Neuron (in vitro differentiated cells): ENCODE measurements around the gene CACFD1.

Experiments
- H2AFZ ChIP-seq: one replicate; pipeline ENCODE4 v1.6.1; 2013; ENCODE audit warnings: low read depth, mild to moderate bottlenecking, inconsistent platforms, low read length, moderate library complexity
- H3K27me3 ChIP-seq: one replicate; pipeline ENCODE4 v1.6.1; 2013; ENCODE audit warnings: low read length; ENCODE audit not compliant: insufficient read depth
- H3K36me3 ChIP-seq: one replicate; pipeline ENCODE4 v1.6.1; 2013; ENCODE audit warnings: low read length; ENCODE audit not compliant: insufficient read depth
- H3K4me1 ChIP-seq: one replicate; pipeline ENCODE4 v1.6.1; 2013; ENCODE audit warnings: low read length; ENCODE audit not compliant: insufficient read depth
- H3K4me3 ChIP-seq: 2 replicates; pipeline ENCODE4 v1.5.1; 2013; ENCODE audit warnings: mild to moderate bottlenecking, low read length, moderate library complexity
- H3K9me3 ChIP-seq: one replicate; pipeline ENCODE4 v1.6.1; 2013; ENCODE audit warnings: low read length

The CACFD1 gene

GRCh38 chr9:133509179-133510083 lies 49.7 kb downstream of the CACFD1 start:
- Histone ChIP-seq H3K4me3 (no peak overlapping the region), H3K9me3 (no peaks in the 10 kb centered on the region), H3K4me1 (peaks cover 11% of the 10 kb centered on the region), H3K36me3 (no peaks in the 10 kb centered on the region), H2AFZ (no peak overlapping the region), H3K27me3 (peaks cover 16% of the 10 kb centered on the region)

GRCh38 chr9:133510926-133511505 lies 51.2 kb downstream of the CACFD1 start:
- Histone ChIP-seq H3K27me3 (peaks cover 20% of the 10 kb centered on the region), H3K9me3 (no peaks in the 10 kb centered on the region), H3K36me3 (no peaks in the 10 kb centered on the region), H3K4me1 (peaks cover 11% of the 10 kb centered on the region), H2AFZ (no peak overlapping the region), H3K4me3 (no peak overlapping the region)

GRCh38 chr9:133511607-133512006 lies 51.8 kb downstream of the CACFD1 start:
- H3K36me3 ChIP-seq = no peaks in the 10 kb centered on the region
- no peak overlapping the region for H2AFZ ChIP-seq
- no peaks in the 10 kb centered on the region for H3K9me3 ChIP-seq
- no peak overlapping the region for H3K4me3 ChIP-seq
- peaks cover 20% of the 10 kb centered on the region for H3K27me3 ChIP-seq
- H3K4me1 ChIP-seq = peaks cover 11% of the 10 kb centered on the region

- Histone ChIP-seq H3K27me3 (peaks cover 24% of the 10 kb centered on the region), H3K4me1 (peaks cover 11% of the 10 kb centered on the region), H2AFZ (no peak overlapping the region), H3K4me3 (no peak overlapping the region), H3K9me3 (no peaks in the 10 kb centered on the region), H3K36me3 (no peaks in the 10 kb centered on the region)
These were observed 52.8 kb downstream of the CACFD1 start for GRCh38 chr9:133512253-133513213.

- Histone ChIP-seq H3K36me3 (no peaks in the 10 kb centered on the region), H3K4me3 (no peak overlapping the region), H3K9me3 (no peaks in the 10 kb centered on the region), H3K27me3 (peaks cover 17% of the 10 kb centered on the region), H3K4me1 (peaks cover 11% of the 10 kb centered on the region), H2AFZ (no peak overlapping the region)
These were observed 53.7 kb downstream of the CACFD1 start for GRCh38 chr9:133513214-133514100.

GRCh38 chr9:133514460-133515239 lies 54.9 kb downstream of the CACFD1 start:
- Histone ChIP-seq H3K9me3 (no peaks in the 10 kb centered on the region), H3K4me1 (peaks cover 3% of the 10 kb centered on the region), H3K27me3 (peaks cover 15% of the 10 kb centered on the region), H2AFZ (no peak overlapping the region), H3K36me3 (no peaks in the 10 kb centered on the region), H3K4me3 (no peak overlapping the region)

- no peaks in the 10 kb centered on the region for H3K9me3 ChIP-seq
- H3K4me3 ChIP-seq = no peak overlapping the region
- H3K4me1 ChIP-seq = no peaks in the 10 kb centered on the region
- H2AFZ ChIP-seq = no peak overlapping the region
- peaks cover 9% of the 10 kb centered on the region for H3K27me3 ChIP-seq
- H3K36me3 ChIP-seq = no peaks in the 10 kb centered on the region
These were observed 55.4 kb downstream of the CACFD1 start for GRCh38 chr9:133515240-133515610.

- H3K4me3 ChIP-seq = no peak overlapping the region
- no peaks in the 10 kb centered on the region for H3K4me1 ChIP-seq
- no peaks in the 10 kb centered on the region for H3K36me3 ChIP-seq
- H2AFZ ChIP-seq = no peak overlapping the region
- no peaks in the 10 kb centered on the region for H3K9me3 ChIP-seq
- peaks cover 7% of the 10 kb centered on the region for H3K27me3 ChIP-seq
These were observed 56.0 kb downstream of the CACFD1 start for GRCh38 chr9:133515615-133516255.

GRCh38 chr9:133516256-133516960 lies 56.6 kb downstream of the CACFD1 start:
- Histone ChIP-seq H3K36me3 (no peaks in the 10 kb centered on the region), H3K9me3 (no peaks in the 10 kb centered on the region), H2AFZ (no peak overlapping the region), H3K27me3 (peaks cover 7% of the 10 kb centered on the region), H3K4me1 (no peaks in the 10 kb centered on the region), H3K4me3 (no peak overlapping the region)

GRCh38 chr9:133516961-133517350 lies 57.2 kb downstream of the CACFD1 start:
- Histone ChIP-seq H2AFZ (no peak overlapping the region), H3K4me1 (no peaks in the 10 kb centered on the region), H3K36me3 (no peaks in the 10 kb centered on the region), H3K27me3 (peaks cover 7% of the 10 kb centered on the region), H3K4me3 (no peak overlapping the region), H3K9me3 (no peaks in the 10 kb centered on the region)

- Histone ChIP-seq H3K36me3 (no peaks in the 10 kb centered on the region), H3K27me3 (peaks cover 7% of the 10 kb centered on the region), H3K4me3 (no peak overlapping the region), H3K9me3 (no peaks in the 10 kb centered on the region), H2AFZ (no peak overlapping the region), H3K4me1 (no peaks in the 10 kb centered on the region)
These were observed 57.9 kb downstream of the CACFD1 start for GRCh38 chr9:133517711-133518110.
